Effector CD4-positive, alpha-beta T cell (primary cell): Measurements from ENCODE around the gene EFNA3.
A peak's percentile ranks its signal among the peaks of the same experiment; 100 is the strongest.

ENCODE experiments used
- DNase-seq: peaks from one replicate; pipeline ENCODE4 v3.0.0-alpha.2; 2020
- total RNA-seq: gene quantifications from one replicate; lab custom pipeline; 2026; lab: John Stamatoyannopoulos, UW

EFNA3 gene
- total RNA-seq, result 1.5 reads per million

GRCh38 chr1:155078469-155079209 lies at the start of gene EFNA3:
Gene EFNA3 (plus strand): TSS chr1:155078837. CDS start chr1:155078942, 105 bp downstream.
- no peak for DNase-seq

DNA sequence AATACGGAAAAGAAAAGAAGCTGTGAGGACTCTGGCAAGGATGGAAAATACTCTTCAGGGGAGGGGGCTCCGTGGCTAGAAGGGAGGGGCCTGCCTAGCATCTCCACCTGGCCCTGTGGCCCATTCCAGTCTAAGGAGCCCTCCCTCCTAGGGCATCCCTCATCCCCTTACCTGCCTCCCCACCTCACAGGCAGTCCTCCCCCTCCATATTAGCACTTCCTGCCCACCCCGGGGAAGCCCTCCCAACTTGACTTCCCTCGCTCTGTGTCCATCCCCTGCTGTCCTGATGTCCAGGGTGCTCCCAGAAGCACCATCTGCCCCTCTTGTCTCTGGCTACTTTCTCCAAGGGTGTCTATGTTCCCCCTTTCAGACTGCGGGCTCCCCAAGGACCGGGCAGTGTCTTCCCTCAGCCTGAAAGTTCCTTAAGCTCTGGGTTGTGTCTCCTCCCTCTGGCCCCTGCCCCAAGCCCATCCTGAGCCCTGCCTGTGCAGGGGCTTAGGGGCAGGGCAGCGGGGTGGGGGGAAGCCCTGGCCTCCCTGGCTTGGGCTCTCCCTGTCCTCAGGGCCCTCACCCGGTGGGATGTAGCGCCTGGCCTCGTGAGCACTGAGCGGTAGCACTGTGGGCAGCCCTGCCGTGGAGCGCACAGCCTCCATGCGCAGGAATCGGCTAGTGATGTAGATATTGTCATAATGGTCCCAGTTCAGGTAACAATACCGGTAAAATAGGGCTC lies 49.0 kb upstream of the EFNA3 start:
- DNase-seq, result no peak

- DNase-seq, result no peak
Measured at GRCh38 chr1:155030243-155030795, 48.3 kb upstream of the EFNA3 start.

GRCh38 chr1:155030899-155031298 lies 47.7 kb upstream of the EFNA3 start:
- no peak for DNase-seq

- DNase-seq, result no peak
Measured at GRCh38 chr1:155032886-155033285, 45.8 kb upstream of the EFNA3 start.

DNA sequence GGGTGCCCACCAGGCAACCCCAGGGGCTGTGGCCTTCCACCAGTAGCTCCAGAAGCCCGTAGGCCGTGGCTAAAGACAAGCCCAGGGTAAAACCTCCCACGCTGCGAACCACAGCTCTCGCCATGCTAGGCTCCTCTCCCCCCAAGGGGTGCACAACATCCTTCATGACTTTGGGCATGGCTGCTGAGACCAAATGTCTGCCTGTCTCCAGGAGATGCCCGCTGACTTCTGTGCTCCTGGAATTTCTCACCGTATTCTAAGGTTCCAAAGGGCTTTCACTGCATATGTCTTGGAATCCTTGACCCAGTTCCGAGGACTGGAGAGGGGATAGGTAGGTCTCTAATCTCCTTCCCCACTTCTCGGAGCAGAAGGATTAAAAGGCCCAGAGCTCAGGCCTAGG lies 45.1 kb upstream of the EFNA3 start, which contains the start of the genes DCST1 and DCST2:
TSS of gene DCST1 (plus strand) at position 301 of the 400 bp plus-strand sequence. CDS start 213 bp downstream, outside the sequence.
TSS of gene DCST2 (minus strand) at position 258 of the 400 bp plus-strand sequence. CDS start at position 178, 80 bp downstream.
- DNase-seq, result no peak

DNA sequence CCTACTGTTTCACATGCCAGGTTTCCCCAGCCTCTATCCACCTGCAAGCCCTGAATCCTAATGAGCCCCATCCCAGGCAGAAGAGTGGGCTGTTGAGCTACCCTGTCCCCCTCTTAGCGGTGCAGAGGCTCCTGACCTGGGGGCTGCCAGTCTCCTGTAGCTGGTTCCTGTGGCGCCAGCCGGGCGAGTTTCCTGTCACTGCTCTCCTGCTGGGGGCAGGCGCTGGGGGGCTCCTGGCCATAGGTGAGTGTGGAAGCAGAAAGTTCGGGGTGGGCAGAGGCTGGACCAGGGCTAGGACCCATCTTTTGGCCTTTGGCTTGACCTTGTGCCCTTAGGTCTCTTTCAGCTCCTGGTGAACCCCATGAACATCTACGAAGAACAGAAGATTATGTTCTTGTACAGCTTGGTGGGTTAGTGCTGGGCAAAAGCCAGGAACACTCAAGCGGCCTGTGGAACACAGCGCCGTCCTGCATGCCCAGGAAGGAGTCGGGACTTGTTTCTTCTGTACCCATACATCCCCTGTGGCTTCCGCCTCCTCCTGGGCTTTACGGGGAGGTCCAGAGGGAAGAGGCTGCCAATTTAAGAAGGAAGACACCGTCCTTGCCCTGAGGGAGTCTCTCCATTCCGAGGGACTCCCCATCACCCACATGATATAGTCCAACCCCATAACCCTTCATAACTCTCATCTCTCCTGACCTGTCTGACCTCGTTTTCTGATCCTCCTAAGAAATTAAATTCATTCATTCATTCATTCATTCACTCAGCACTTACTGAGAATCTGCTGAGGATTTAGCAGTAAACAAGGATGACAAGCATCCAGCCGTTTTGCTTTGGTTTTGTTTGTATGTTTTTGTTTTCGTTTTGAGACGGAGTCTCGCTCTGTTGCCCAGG lies 44.1 kb upstream of the EFNA3 start:
- DNase-seq, result no peak

DNA sequence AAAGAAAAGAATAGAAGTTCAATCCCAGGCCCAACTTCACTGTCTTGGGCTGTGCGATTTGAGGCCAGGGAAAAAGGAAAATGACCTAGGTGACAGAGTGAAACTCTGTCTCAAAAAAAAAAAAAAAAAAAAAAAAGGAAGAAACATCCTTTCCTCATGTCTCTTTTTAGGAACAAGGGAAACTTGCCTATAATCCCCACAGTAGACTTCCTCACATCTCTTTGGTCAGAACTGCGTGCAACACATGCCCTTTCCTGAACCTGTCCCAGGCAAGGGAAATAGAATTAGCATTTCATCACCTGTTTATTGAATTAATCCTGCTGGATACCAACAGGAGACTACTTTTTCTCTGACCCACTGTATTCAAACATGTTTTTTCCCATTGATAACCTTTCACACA lies 42.7 kb upstream of the EFNA3 start:
- no peak for DNase-seq

- DNase-seq, result no peak
Measured at GRCh38 chr1:155037043-155037442, 41.6 kb upstream of the EFNA3 start.

- no peak for DNase-seq
Measured at GRCh38 chr1:155037851-155038441, 40.7 kb upstream of the EFNA3 start.

- DNase-seq, result no peak
Measured at GRCh38 chr1:155038602-155039307, 39.9 kb upstream of the EFNA3 start.

DNA sequence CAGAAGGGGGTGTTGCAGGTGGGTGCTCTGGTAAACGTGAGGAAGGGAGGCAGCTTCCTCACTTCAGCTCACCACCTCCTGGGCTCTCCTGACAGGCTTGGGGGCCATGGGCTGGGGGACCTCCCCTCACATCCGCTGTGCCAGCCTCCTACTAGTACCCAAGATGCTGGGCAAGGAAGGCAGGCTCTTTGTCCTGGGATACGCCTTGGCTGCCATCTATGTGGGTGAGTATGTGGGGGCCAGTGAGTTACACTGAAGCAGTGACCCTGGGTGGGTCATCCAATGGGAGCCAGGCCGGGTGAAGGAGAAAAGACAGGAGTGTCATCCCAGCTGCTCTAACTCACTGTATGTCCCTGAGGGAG lies 39.3 kb upstream of the EFNA3 start:
- no peak for DNase-seq

GRCh38 chr1:155040358-155041093 lies 38.1 kb upstream of the EFNA3 start:
- no peak for DNase-seq

- DNase-seq, result no peak
Measured at GRCh38 chr1:155042789-155043188, 35.8 kb upstream of the EFNA3 start.

DNA sequence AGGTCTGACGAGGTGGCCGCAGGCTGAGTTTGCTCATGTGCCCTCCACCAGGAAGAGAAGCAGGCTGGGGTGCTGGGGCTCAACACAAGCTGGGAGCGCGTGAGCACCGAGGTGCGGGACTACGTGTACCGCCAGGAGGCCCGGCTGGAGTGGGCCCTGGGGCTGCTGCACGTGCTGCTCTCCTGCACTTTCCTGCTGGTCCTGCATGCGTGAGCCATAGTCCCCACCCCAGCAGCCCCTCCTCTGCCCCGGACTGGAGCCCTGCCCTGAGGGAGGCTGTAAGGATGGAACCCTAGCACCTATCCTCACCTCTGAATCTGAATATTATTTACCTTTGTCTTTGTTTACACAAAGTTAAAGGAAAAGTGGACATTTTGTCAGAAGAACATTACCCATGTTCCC lies 35.3 kb upstream of the EFNA3 start:
- DNase-seq, result no peak

DNA sequence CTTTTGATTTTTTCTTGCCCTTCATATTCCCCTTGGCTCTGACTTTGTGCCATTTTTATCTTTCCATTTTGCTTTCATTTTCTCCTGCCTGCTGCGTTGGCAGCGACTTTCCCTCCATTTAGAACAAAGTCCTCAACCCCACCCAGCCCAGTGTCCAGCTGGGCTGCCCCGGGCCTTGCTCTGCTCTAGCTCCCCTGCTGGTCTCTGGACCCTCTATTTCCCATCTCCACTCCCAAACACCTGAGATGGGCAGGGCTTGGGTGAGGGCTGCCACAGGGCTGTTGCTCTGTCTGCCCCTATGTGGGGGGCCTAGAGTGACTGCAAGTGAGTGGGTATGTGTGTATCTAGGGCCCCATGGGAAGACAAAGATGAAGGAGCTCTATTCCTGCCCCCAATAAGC lies 34.8 kb upstream of the EFNA3 start:
- no peak for DNase-seq

GRCh38 chr1:155044365-155044764 lies 34.3 kb upstream of the EFNA3 start:
- no peak for DNase-seq

DNA sequence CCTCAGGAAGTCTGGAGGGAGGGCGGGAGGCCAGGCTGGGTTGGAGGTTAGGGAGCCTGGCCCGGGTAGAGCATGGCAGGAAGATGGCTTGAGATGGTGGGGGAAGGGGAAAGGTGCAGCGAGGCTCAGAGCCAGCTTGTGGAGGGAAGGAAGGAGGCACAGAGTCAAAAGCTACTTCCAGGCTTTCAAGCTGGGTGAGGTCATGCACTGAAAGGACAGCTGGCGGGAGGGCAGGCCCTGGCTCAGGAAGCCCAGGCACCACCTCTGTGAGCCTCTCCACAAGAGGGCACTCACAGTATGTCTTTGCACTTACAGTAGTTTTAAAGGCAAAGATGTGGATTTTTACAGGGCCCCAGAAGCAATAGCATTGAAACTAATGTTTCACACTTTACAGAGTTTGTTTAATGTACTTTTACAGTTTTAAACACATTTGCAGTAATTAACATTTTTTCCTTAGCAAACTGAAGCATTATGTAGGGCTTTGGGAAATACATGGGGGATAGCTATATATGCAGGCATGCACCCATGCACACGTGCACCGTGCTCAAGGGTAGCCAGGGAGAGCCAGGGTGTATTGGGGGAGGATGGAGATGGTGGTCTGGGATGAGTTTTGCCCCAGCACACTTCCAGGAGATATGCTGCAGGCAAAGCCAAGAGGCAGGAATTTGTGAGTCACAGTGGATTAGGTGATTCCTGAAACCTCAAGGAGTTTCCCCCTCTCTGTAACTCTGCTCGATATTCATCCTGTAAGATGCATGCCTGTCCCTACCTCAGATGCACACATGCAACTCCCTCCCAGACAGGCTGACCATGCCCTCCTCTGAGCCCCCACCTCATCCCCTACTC lies 33.6 kb upstream of the EFNA3 start:
- DNase-seq, result peak; percentile 54

DNA sequence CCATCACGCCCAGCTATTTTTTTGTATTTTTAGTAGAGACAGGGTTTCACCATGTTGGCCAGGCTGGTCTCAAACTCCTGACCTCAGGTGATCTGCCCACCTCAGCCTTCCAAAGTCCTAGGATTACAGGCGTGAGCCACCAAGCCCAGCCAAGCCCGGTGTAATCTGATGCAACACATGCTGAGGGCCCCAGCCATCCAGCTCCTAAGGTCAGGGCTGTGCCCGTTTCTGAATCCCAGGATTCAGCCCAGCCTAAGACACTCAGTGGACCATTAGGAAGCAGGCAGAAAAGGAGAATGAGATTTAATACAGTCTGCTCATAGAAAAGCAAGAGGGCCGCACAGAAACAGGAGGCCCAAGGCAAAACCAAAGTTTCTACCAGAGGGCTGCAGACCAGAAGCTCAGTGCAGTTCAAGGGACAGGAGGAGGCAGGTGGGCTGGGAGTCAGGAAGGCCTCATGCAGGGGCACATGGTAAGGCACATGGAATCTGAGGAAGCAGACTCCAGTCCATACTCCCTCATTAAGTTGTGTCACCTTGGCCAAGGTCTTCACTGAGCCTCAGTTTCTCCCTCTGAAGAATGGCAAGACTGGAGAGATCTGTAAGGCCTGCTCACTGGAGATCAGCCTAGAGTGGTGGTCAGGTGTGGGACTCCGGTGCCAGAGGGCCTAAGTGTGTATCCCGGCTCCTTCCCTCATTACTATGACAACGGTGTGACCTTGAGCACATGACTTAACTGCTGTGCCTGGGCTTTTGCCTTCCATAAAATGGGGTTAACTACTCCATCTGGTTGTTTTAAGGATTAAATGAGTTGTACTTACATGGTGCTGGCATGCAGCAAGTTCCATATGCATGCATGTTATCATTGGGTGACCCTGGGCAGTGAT lies 29.9 kb upstream of the EFNA3 start:
- DNase-seq, result no peak
